Measurements from ENCODE around the gene STOX1.
"Not testable (repeated sequence)": the region's sequence is repeated elsewhere in the genome, so short reads cannot be mapped to it uniquely, and the experiment has no call there.

STOX1 gene

GRCh38 chr10:68828833-68829232 is 1.5 kb downstream of the STOX1 start:
- no peaks in the 10 kb centered on the region for H3K27me3 ChIP-seq (ENCODE audit: control insufficient read depth, insufficient read depth, low read length, poor library complexity, severe bottlenecking)
- H3K36me3 ChIP-seq (ENCODE audit: control insufficient read depth, insufficient read depth, low read length), result no peaks in the 10 kb centered on the region
- H3K9me3 ChIP-seq (ENCODE audit: control insufficient read depth, low read length), result no peaks in the 10 kb centered on the region
- WGBS, 2 experiments, result 92 to 94% methylated on average over 10 of the region's 10 CpGs
- H3K4me3 ChIP-seq (ENCODE audit: insufficient read depth, low read depth, low read length), result peak overlapping the region; percentile 62
- H3K27ac ChIP-seq (ENCODE audit: insufficient read depth, low read depth, low read length, poor library complexity, severe bottlenecking), result no peak overlapping the region
- peaks cover 9% of the 10 kb centered on the region for H3K4me1 ChIP-seq (ENCODE audit: control insufficient read depth, insufficient read depth, low read length)

GRCh38 chr10:68829521-68829920 is 2.2 kb downstream of the STOX1 start:
- WGBS, 2 experiments, result 83 to 90% methylated on average over 6 of the region's 6 CpGs
- Histone ChIP-seq H3K36me3 (ENCODE audit: control insufficient read depth, insufficient read depth, low read length) (no peaks in the 10 kb centered on the region), H3K4me1 (ENCODE audit: control insufficient read depth, insufficient read depth, low read length) (peaks cover 9% of the 10 kb centered on the region), H3K9me3 (ENCODE audit: control insufficient read depth, low read length) (no peaks in the 10 kb centered on the region), H3K27me3 (ENCODE audit: control insufficient read depth, insufficient read depth, low read length, poor library complexity, severe bottlenecking) (no peaks in the 10 kb centered on the region), H3K27ac (ENCODE audit: insufficient read depth, low read depth, low read length, poor library complexity, severe bottlenecking) (no peak overlapping the region), H3K4me3 (ENCODE audit: insufficient read depth, low read depth, low read length) (no peak overlapping the region)

GRCh38 chr10:68829952-68830351 is 2.6 kb downstream of the STOX1 start:
- peaks cover 9% of the 10 kb centered on the region for H3K4me1 ChIP-seq (ENCODE audit: control insufficient read depth, insufficient read depth, low read length)
- no peaks in the 10 kb centered on the region for H3K9me3 ChIP-seq (ENCODE audit: control insufficient read depth, low read length)
- no peak overlapping the region for H3K27ac ChIP-seq (ENCODE audit: insufficient read depth, low read depth, low read length, poor library complexity, severe bottlenecking)
- no peaks in the 10 kb centered on the region for H3K36me3 ChIP-seq (ENCODE audit: control insufficient read depth, insufficient read depth, low read length)
- H3K4me3 ChIP-seq (ENCODE audit: insufficient read depth, low read depth, low read length), result no peak overlapping the region
- 93 to 97% methylated on average over 6 of the region's 6 CpGs for WGBS, 2 experiments
- no peaks in the 10 kb centered on the region for H3K27me3 ChIP-seq (ENCODE audit: control insufficient read depth, insufficient read depth, low read length, poor library complexity, severe bottlenecking)

GRCh38 chr10:68831961-68832455 is 4.7 kb downstream of the STOX1 start:
- H3K4me3 ChIP-seq (ENCODE audit: insufficient read depth, low read depth, low read length), result no peak overlapping the region
- no peaks in the 10 kb centered on the region for H3K9me3 ChIP-seq (ENCODE audit: control insufficient read depth, low read length)
- no peak overlapping the region for H3K27ac ChIP-seq (ENCODE audit: insufficient read depth, low read depth, low read length, poor library complexity, severe bottlenecking)
- H3K4me1 ChIP-seq (ENCODE audit: control insufficient read depth, insufficient read depth, low read length), result peaks cover 9% of the 10 kb centered on the region
- H3K36me3 ChIP-seq (ENCODE audit: control insufficient read depth, insufficient read depth, low read length), result no peaks in the 10 kb centered on the region
- no peaks in the 10 kb centered on the region for H3K27me3 ChIP-seq (ENCODE audit: control insufficient read depth, insufficient read depth, low read length, poor library complexity, severe bottlenecking)
- 87% methylated on average over 5 of the region's 5 CpGs for WGBS, 2 experiments

- Histone ChIP-seq H3K4me1 (ENCODE audit: control insufficient read depth, insufficient read depth, low read length) (peaks cover 9% of the 10 kb centered on the region), H3K9me3 (ENCODE audit: control insufficient read depth, low read length) (no peaks in the 10 kb centered on the region), H3K4me3 (ENCODE audit: insufficient read depth, low read depth, low read length) (no peak overlapping the region), H3K36me3 (ENCODE audit: control insufficient read depth, insufficient read depth, low read length) (peaks cover 4% of the 10 kb centered on the region), H3K27me3 (ENCODE audit: control insufficient read depth, insufficient read depth, low read length, poor library complexity, severe bottlenecking) (no peaks in the 10 kb centered on the region), H3K27ac (ENCODE audit: insufficient read depth, low read depth, low read length, poor library complexity, severe bottlenecking) (no peak overlapping the region)
- WGBS, 2 experiments, result 94 to 97% methylated on average over 4 of the region's 4 CpGs
Observed at GRCh38 chr10:68832601-68833000, 5.3 kb downstream of the STOX1 start.

- 93 to 94% methylated on average over 8 of the region's 8 CpGs for WGBS, 2 experiments
- no peak overlapping the region for H3K27ac ChIP-seq (ENCODE audit: insufficient read depth, low read depth, low read length, poor library complexity, severe bottlenecking)
- no peak overlapping the region for H3K4me3 ChIP-seq (ENCODE audit: insufficient read depth, low read depth, low read length)
- H3K27me3 ChIP-seq (ENCODE audit: control insufficient read depth, insufficient read depth, low read length, poor library complexity, severe bottlenecking), result no peaks in the 10 kb centered on the region
- H3K36me3 ChIP-seq (ENCODE audit: control insufficient read depth, insufficient read depth, low read length), result peaks cover 7% of the 10 kb centered on the region
- peaks cover 9% of the 10 kb centered on the region for H3K4me1 ChIP-seq (ENCODE audit: control insufficient read depth, insufficient read depth, low read length)
- no peaks in the 10 kb centered on the region for H3K9me3 ChIP-seq (ENCODE audit: control insufficient read depth, low read length)
Observed at GRCh38 chr10:68837626-68838322, 10.4 kb downstream of the STOX1 start.

- not testable (repeated sequence) for H3K36me3 ChIP-seq (ENCODE audit: control insufficient read depth, insufficient read depth, low read length); H3K27ac ChIP-seq (ENCODE audit: insufficient read depth, low read depth, low read length, poor library complexity, severe bottlenecking); H3K4me1 ChIP-seq (ENCODE audit: control insufficient read depth, insufficient read depth, low read length); H3K9me3 ChIP-seq (ENCODE audit: control insufficient read depth, low read length); H3K4me3 ChIP-seq (ENCODE audit: insufficient read depth, low read depth, low read length); H3K27me3 ChIP-seq (ENCODE audit: control insufficient read depth, insufficient read depth, low read length, poor library complexity, severe bottlenecking)
- WGBS, 2 experiments, result 93 to 95% methylated on average over 9 of the region's 9 CpGs
Observed at GRCh38 chr10:68840650-68841049, 13.3 kb downstream of the STOX1 start.

GRCh38 chr10:68848281-68848680 is 20.9 kb downstream of the STOX1 start:
- Histone ChIP-seq H3K36me3 (ENCODE audit: control insufficient read depth, insufficient read depth, low read length) (peaks cover 1% of the 10 kb centered on the region), H3K27ac (ENCODE audit: insufficient read depth, low read depth, low read length, poor library complexity, severe bottlenecking) (no peak overlapping the region), H3K27me3 (ENCODE audit: control insufficient read depth, insufficient read depth, low read length, poor library complexity, severe bottlenecking) (no peaks in the 10 kb centered on the region), H3K9me3 (ENCODE audit: control insufficient read depth, low read length) (no peaks in the 10 kb centered on the region), H3K4me3 (ENCODE audit: insufficient read depth, low read depth, low read length) (no peak overlapping the region), H3K4me1 (ENCODE audit: control insufficient read depth, insufficient read depth, low read length) (peaks cover 24% of the 10 kb centered on the region)
- 81 to 100% methylated on average over 2 of the region's 2 CpGs for WGBS, 2 experiments

- Histone ChIP-seq H3K27me3 (ENCODE audit: control insufficient read depth, insufficient read depth, low read length, poor library complexity, severe bottlenecking) (no peaks in the 10 kb centered on the region), H3K27ac (ENCODE audit: insufficient read depth, low read depth, low read length, poor library complexity, severe bottlenecking) (no peak overlapping the region), H3K9me3 (ENCODE audit: control insufficient read depth, low read length) (no peaks in the 10 kb centered on the region), H3K4me3 (ENCODE audit: insufficient read depth, low read depth, low read length) (no peak overlapping the region), H3K4me1 (ENCODE audit: control insufficient read depth, insufficient read depth, low read length) (peaks cover 24% of the 10 kb centered on the region), H3K36me3 (ENCODE audit: control insufficient read depth, insufficient read depth, low read length) (no peaks in the 10 kb centered on the region)
- 85% methylated on average over 4 of the region's 4 CpGs for WGBS, 2 experiments
Observed at GRCh38 chr10:68848806-68849205, 21.5 kb downstream of the STOX1 start.

- Histone ChIP-seq H3K4me1 (ENCODE audit: control insufficient read depth, insufficient read depth, low read length) (no peaks in the 10 kb centered on the region), H3K27ac (ENCODE audit: insufficient read depth, low read depth, low read length, poor library complexity, severe bottlenecking) (no peak overlapping the region), H3K36me3 (ENCODE audit: control insufficient read depth, insufficient read depth, low read length) (peaks cover 14% of the 10 kb centered on the region), H3K9me3 (ENCODE audit: control insufficient read depth, low read length) (peaks cover 5% of the 10 kb centered on the region), H3K27me3 (ENCODE audit: control insufficient read depth, insufficient read depth, low read length, poor library complexity, severe bottlenecking) (no peaks in the 10 kb centered on the region), H3K4me3 (ENCODE audit: insufficient read depth, low read depth, low read length) (no peak overlapping the region)
- 77% methylated on average over 6 of the region's 6 CpGs for WGBS, 2 experiments
Observed at GRCh38 chr10:68856352-68856751, 29.0 kb downstream of the STOX1 start.

Measured in ectodermal cell (in vitro differentiated cells).